ENCODE results near the gene EPHB3.

The EPHB3 gene

GRCh38 chr3:184564685-184565385, 3.2 kb downstream of the EPHB3 start:
- DNase-seq (ENCODE audit: low read depth, low spot score), result no peak

- no peak for DNase-seq (ENCODE audit: low read depth, low spot score)
Observed at GRCh38 chr3:184565421-184566211, 4.0 kb downstream of the EPHB3 start.

GRCh38 chr3:184566441-184567414, 5.1 kb downstream of the EPHB3 start:
- DNase-seq (ENCODE audit: low read depth, low spot score), result no peak

GRCh38 chr3:184567946-184568559, 6.5 kb downstream of the EPHB3 start:
- DNase-seq (ENCODE audit: low read depth, low spot score), result no peak

GRCh38 chr3:184568560-184568923, 7.0 kb downstream of the EPHB3 start:
- no peak for DNase-seq (ENCODE audit: low read depth, low spot score)

- no peak for DNase-seq (ENCODE audit: low read depth, low spot score)
Observed at GRCh38 chr3:184568924-184569829, 7.6 kb downstream of the EPHB3 start.

- no peak for DNase-seq (ENCODE audit: low read depth, low spot score)
Observed at GRCh38 chr3:184570035-184570434, 8.4 kb downstream of the EPHB3 start.

GRCh38 chr3:184570489-184570888, 8.9 kb downstream of the EPHB3 start:
- no peak for DNase-seq (ENCODE audit: low read depth, low spot score)

- DNase-seq (ENCODE audit: low read depth, low spot score), result no peak
Observed at GRCh38 chr3:184571750-184572377, 10.3 kb downstream of the EPHB3 start.

GRCh38 chr3:184572633-184573270, 11.2 kb downstream of the EPHB3 start:
- no peak for DNase-seq (ENCODE audit: low read depth, low spot score)

- no peak for DNase-seq (ENCODE audit: low read depth, low spot score)
Observed at GRCh38 chr3:184574515-184575417, 13.2 kb downstream of the EPHB3 start.

- DNase-seq (ENCODE audit: low read depth, low spot score), result no peak
Observed at GRCh38 chr3:184575701-184576100, 14.1 kb downstream of the EPHB3 start.

- DNase-seq (ENCODE audit: low read depth, low spot score), result no peak
Observed at GRCh38 chr3:184576457-184577240, 15.1 kb downstream of the EPHB3 start.

GRCh38 chr3:184577546-184577945, 16.0 kb downstream of the EPHB3 start:
- DNase-seq (ENCODE audit: low read depth, low spot score), result no peak

GRCh38 chr3:184578218-184578617, 16.6 kb downstream of the EPHB3 start:
- DNase-seq (ENCODE audit: low read depth, low spot score), result no peak

- DNase-seq (ENCODE audit: low read depth, low spot score), result no peak
Observed at GRCh38 chr3:184578822-184579221, 17.2 kb downstream of the EPHB3 start.

- DNase-seq (ENCODE audit: low read depth, low spot score), result no peak
Observed at GRCh38 chr3:184579513-184579912, 17.9 kb downstream of the EPHB3 start.

- no peak for DNase-seq (ENCODE audit: low read depth, low spot score)
Observed at GRCh38 chr3:184580376-184580775, 18.8 kb downstream of the EPHB3 start.

Data from activated CD4-positive, CD25-positive, alpha-beta regulatory T cell treated with anti-CD3 and anti-CD28 coated beads, Interleukin-2, amount 50 U/mL, for 16 hours (primary cell).